ENCODE results near the gene ADAMTS8.
"Not testable (repeated sequence)": the region's sequence is repeated elsewhere in the genome, so short reads cannot be mapped to it uniquely, and the experiment has no call there.

ADAMTS8 gene

GRCh38 chr11:130459521-130459920, 31.1 kb upstream of the ADAMTS8 start:
- DNase-seq: no peak

GRCh38 chr11:130458410-130458729, 30.0 kb upstream of the ADAMTS8 start:
- DNase-seq: no peak

GRCh38 chr11:130457623-130458409, 29.4 kb upstream of the ADAMTS8 start:
- no peak for DNase-seq

- no peak for DNase-seq
Observed at GRCh38 chr11:130456286-130456685, 27.9 kb upstream of the ADAMTS8 start.

- DNase-seq: no peak
Observed at GRCh38 chr11:130455483-130456127, 27.2 kb upstream of the ADAMTS8 start.

- DNase-seq: no peak
Observed at GRCh38 chr11:130454491-130455252, 26.3 kb upstream of the ADAMTS8 start.

- DNase-seq: no peak
Observed at GRCh38 chr11:130452940-130453339, 24.5 kb upstream of the ADAMTS8 start.

- DNase-seq: no peak
Observed at GRCh38 chr11:130452176-130452575, 23.8 kb upstream of the ADAMTS8 start.

- DNase-seq: no peak
Observed at GRCh38 chr11:130451231-130452019, 23.0 kb upstream of the ADAMTS8 start.

- DNase-seq: peak; percentile 44
Observed at GRCh38 chr11:130449996-130450769, 21.8 kb upstream of the ADAMTS8 start.

GRCh38 chr11:130449310-130449990, 21.0 kb upstream of the ADAMTS8 start:
- no peak for DNase-seq

- DNase-seq: peak; percentile 73
Observed at GRCh38 chr11:130448416-130449309, 20.3 kb upstream of the ADAMTS8 start, which contains the start of gene ADAMTS15. TSS of gene ADAMTS15 (plus strand) at chr11:130448645. CDS start at chr11:130448974, 329 bp downstream.

- DNase-seq: no peak
Observed at GRCh38 chr11:130448039-130448415, 19.6 kb upstream of the ADAMTS8 start.

- DNase-seq: no peak
Observed at GRCh38 chr11:130445788-130446187, 17.4 kb upstream of the ADAMTS8 start.

GRCh38 chr11:130442737-130443136, 14.3 kb upstream of the ADAMTS8 start:
- DNase-seq: no peak

- DNase-seq: no peak
Observed at GRCh38 chr11:130441719-130442118, 13.3 kb upstream of the ADAMTS8 start.

- no peak for DNase-seq
Observed at GRCh38 chr11:130439876-130440275, 11.5 kb upstream of the ADAMTS8 start.

GRCh38 chr11:130439160-130439519, 10.7 kb upstream of the ADAMTS8 start:
- peak; percentile 44 for DNase-seq

GRCh38 chr11:130438401-130439159, 10.2 kb upstream of the ADAMTS8 start:
- DNase-seq: not testable (repeated sequence)

- no peak for DNase-seq
Observed at GRCh38 chr11:130437848-130438247, 9.4 kb upstream of the ADAMTS8 start.
